GM18505 (cell line): Measurements from ENCODE around the gene USHBP1.
A peak's percentile ranks its signal among the peaks of the same experiment; 100 is the strongest.
"Not testable (repeated sequence)": the region's sequence is repeated elsewhere in the genome, so short reads cannot be mapped to it uniquely, and the experiment has no call there.

Experiments
- ATAC-seq: cut with Tn5 transposase; IDR thresholded peaks from one replicate; pipeline ENCODE4 v1.9.1; 2021; ENCODE audit not compliant: unreplicated experiment
- POLR2A ChIP-seq: IDR thresholded peaks from 4 replicates; pipeline ENCODE4 v1.6.1; 2011; ENCODE audit warnings: borderline replicate concordance; ENCODE audit not compliant: insufficient read depth, insufficient read length; ENCODE audit errors: extremely low read depth

The USHBP1 gene

DNA sequence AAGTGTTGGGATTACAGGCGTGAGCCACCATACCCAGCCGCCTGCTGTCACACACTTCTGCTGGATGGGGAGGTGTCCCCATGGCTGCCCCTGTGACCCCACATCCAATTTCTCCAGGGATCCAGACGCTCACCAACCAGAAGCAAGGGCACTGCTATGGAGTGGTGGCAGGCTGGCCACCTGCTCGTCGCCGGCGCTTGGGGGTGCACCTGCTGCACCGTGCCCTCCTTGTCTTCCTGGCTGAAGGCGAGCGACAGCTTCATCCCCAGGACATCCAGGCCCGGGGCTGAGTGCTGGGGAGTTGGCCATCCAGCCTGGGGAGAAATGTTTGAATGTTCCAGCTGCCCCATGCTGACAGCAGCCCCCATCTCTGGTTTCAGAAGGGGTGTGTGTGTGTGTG, 21.7 kb upstream of the USHBP1 start:
- TF ChIP-seq POLR2A: no peak
- no peak for ATAC-seq

- TF ChIP-seq POLR2A: no peak
- ATAC-seq: no peak
Observed at GRCh38 chr19:17285415-17286135, 21.0 kb upstream of the USHBP1 start.

DNA sequence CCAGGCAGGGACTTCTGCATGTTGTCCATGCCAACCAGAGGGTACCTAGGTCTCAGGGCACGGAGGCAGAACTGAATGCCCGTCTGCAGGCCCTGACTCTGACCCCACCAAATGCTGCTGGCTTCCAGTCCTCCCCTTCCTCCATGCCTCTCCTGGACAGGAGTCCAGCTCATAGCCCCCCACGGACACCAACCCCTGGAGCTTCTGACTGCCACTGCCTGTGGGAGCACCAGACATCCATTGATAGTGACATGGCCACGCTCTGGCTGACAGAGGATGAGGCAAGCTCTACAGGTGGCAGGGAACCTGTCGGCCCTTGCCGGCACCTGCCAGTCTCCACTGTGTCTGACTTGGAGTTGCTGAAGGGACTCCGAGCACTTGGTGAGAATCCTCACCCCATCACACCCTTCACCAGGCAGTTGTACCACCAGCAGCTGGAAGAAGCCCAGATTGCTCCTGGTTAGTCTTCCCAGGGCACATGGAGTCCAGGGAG, 19.0 kb upstream of the USHBP1 start:
- no peak for ATAC-seq
- TF ChIP-seq POLR2A: no peak

GRCh38 chr19:17282488-17283125, 18.1 kb upstream of the USHBP1 start:
- no peak for ATAC-seq
- peak; percentile 34 for TF ChIP-seq POLR2A

- peak; percentile 57 for TF ChIP-seq POLR2A
- ATAC-seq: no peak
Observed at GRCh38 chr19:17281391-17282304, 17.1 kb upstream of the USHBP1 start, which contains the start of gene ANKLE1. Gene ANKLE1, plus strand, starts transcription at chr19:17281901. Its CDS starts 20 bp downstream, at chr19:17281921.

GRCh38 chr19:17279436-17279835, 14.9 kb upstream of the USHBP1 start:
- TF ChIP-seq POLR2A: no peak
- no peak for ATAC-seq

- no peak for TF ChIP-seq POLR2A
- no peak for ATAC-seq
Observed at GRCh38 chr19:17275441-17276175, 11.1 kb upstream of the USHBP1 start.

GRCh38 chr19:17274892-17275291, 10.3 kb upstream of the USHBP1 start:
- not testable (repeated sequence) for ATAC-seq

GRCh38 chr19:17268754-17269153, 4.2 kb upstream of the USHBP1 start:
- no peak for TF ChIP-seq POLR2A
- ATAC-seq: no peak

DNA sequence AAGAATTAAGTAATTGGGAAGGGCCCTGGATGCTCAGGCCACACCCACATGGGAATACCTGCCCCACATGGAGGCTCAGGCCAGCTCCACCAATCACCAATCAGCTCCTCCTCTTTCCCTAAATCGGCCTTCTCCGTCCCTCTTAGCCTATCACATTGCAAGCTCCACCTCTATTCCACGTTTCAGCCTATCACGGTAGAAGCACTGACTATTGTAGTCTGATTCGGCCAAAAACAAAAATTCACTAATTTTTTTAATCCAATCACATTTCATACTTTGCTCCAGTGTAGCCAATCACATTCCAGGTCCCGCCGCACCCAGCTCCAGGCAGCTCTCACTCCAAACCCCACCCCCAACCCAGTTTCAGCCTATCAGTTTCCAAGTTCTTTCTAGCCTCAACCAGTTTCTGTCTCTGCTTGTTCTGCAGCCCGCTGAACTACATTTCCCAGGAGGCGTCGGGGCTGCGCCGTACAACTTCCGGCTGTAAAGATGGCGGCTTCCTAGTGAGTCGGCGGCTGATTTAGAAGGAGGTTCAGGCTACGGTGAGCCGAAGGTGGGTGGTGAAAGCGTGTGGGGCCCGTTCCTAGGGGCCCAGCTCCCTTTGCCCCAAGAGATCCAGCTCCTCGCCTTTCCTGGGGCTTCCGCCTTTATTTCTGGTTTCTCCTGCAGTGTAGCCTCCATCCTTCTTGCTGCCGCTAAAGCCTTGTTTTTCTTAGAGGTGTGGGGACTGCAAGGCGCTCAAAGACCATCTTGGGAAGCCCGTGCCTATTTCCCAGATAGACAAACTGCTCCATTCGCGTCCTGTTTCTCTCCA, 2.6 kb upstream of the USHBP1 start, which contains the start of gene BABAM1:
Gene BABAM1, plus strand, starts transcription at position 469 of the 814 bp plus-strand sequence. CDS start 1,364 bp downstream, outside the sequence.
- peak; percentile 80 for TF ChIP-seq POLR2A
- ATAC-seq: peak; percentile 89

DNA sequence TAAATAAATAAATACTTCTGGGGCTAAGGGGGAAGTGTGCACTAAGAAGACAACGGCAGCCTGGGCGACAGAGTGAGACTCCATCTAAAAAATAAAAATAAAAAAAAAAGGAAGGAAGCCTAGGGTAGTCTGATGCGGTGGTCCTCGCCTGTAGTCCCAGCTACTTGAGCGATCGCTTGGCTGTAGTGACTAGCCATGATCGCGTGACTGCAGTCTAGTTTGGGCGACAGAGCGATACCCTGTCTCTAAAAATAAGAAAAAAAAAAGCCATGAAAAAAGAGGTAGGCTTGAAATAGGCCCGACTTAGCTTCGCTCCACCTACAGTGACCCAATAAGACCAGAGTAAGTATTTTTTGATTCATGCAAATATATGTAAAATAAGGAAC, 2.0 kb upstream of the USHBP1 start:
- TF ChIP-seq POLR2A: peak; percentile 54
- ATAC-seq: no peak

DNA sequence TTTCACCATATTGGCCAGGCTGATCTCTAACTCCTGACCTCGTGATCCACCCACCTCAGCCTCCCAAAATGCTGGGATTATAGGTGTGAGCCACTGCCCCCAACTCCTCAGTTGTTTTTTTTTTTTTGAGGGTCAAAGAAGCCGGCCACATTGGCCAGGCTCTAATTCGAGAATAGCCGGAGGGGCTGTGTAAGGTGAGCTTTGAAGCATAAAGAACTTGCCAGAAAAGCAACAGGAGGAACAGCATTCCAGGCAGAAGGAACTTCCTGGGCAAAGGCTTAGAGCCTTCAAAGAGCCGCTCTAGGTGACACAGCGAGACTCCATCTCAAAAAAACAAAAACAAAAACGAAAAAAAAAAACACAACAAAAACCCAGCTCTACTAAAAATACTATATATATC, 1.5 kb upstream of the USHBP1 start:
- ATAC-seq: no peak
- TF ChIP-seq POLR2A: no peak
